A549 (cell line): Measurements from ENCODE around the gene MYLK4. TPM values are rescaled to one million over a fixed set of nuclear protein-coding genes. Genes with fewer than 3 reads are reported as not detected.
A peak's percentile ranks its signal among the peaks of the same experiment; 100 is the strongest.

Experiments used
- ATAC-seq, 2 experiments: fragments of 200-7000 bp in 1 of 2; fragments of >200 bp in 1 of 2; cut with Nextera tagmentation in 1 of 2; cut with Tn5 transposase in 1 of 2; 3 replicates each; pipeline versions ENCODE4 v1.8.0 to v1.9.1; 2018 to 2020; ENCODE audit warnings: mild to moderate bottlenecking in 1 of 2, moderate library complexity in 1 of 2
- CTCF ChIA-PET: fragments of 300-600 bp; sonication (Branson Sonifier 250); formaldehyde crosslinking; extraction: SDS; loops from one replicate; lab custom pipeline; 2021; ENCODE audit warnings: antibody characterized with exemption, inconsistent platforms; lab: Yijun Ruan, JAX
- POLR2A ChIA-PET: fragments of 350-600 bp; formaldehyde crosslinking; extraction: SDS; loops from one replicate; lab custom pipeline; 2021; ENCODE audit warnings: antibody characterized with exemption, inconsistent platforms; lab: Yijun Ruan, JAX
- DNase-seq, 2 experiments: peaks; one replicate each; pipeline versions ENCODE4 v3.0.0 to v3.0.0-alpha.2; 2011 to 2016; ENCODE audit warnings: low read depth in 1 of 2, low spot score in 1 of 2
- FAIRE-seq: peaks from 2 replicates; lab custom pipeline; 2011; peaks lifted over from hg19 to GRCh38; lab: Jason Lieb, UNC
- H3K27ac ChIP-seq, 2 experiments: fragments of >200 bp; sonication (Bioruptor Twin); formaldehyde crosslinking; 3 replicates each; pipeline ENCODE4 v1.5.1; 2016 to 2017
- H3K4me1 ChIP-seq: fragments of >200 bp; sonication (Bioruptor Twin); formaldehyde crosslinking; 3 replicates; pipeline ENCODE4 v1.6.1; 2016
- H3K4me2 ChIP-seq: fragments of >200 bp; sonication (Bioruptor Twin); formaldehyde crosslinking; 3 replicates; pipeline ENCODE4 v1.6.1; 2016
- H3K4me3 ChIP-seq: fragments of >200 bp; sonication (Bioruptor Twin); formaldehyde crosslinking; 3 replicates; pipeline ENCODE4 v1.5.1; 2016
- H3K9me3 ChIP-seq: fragments of >200 bp; sonication (Bioruptor Twin); formaldehyde crosslinking; 3 replicates; pipeline ENCODE4 v1.6.1; 2016
- CEBPB ChIP-seq, 2 experiments: fragments of >200 bp in 1 of 2; sonication (Bioruptor Twin) in 1 of 2; formaldehyde crosslinking in 1 of 2; IDR thresholded peaks; 2 replicates each; pipeline ENCODE4 v1.6.1; 2012 to 2016
- EHF ChIP-seq: fragments of 250-450 bp; sonication (Bioruptor Pico); IDR thresholded peaks from 2 replicates; pipeline ENCODE4 v1.5.0; 2020; ENCODE audit warnings: mild to moderate bottlenecking
- EHMT2 ChIP-seq: fragments of 200-600 bp; sonication (generic); IDR thresholded peaks from 2 replicates; pipeline ENCODE4 v1.6.1; 2016; ENCODE audit warnings: antibody characterized with exemption, low read depth, mild to moderate bottlenecking, moderate library complexity
- EP300 ChIP-seq, 2 experiments: fragments of >200 bp; sonication (Bioruptor Twin); formaldehyde crosslinking; IDR thresholded peaks; 2 replicates in 1 of 2; 3 replicates in 1 of 2; pipeline ENCODE4 v1.6.1; 2016 to 2017
- ESRRA ChIP-seq: fragments of 150-350 bp; IDR thresholded peaks from 2 replicates; pipeline ENCODE4 v1.6.1; 2014; ENCODE audit warnings: mild to moderate bottlenecking, low read length, borderline replicate concordance
- FOXS1 ChIP-seq: fragments of 250-450 bp; sonication (Bioruptor Pico); IDR thresholded peaks from 2 replicates; pipeline ENCODE4 v1.5.0; 2020; ENCODE audit warnings: mild to moderate bottlenecking, moderate library complexity
- HOXA7 ChIP-seq: fragments of 250-450 bp; sonication (Bioruptor Pico); IDR thresholded peaks from 2 replicates; pipeline ENCODE4 v1.5.0; 2020; ENCODE audit warnings: mild to moderate bottlenecking, moderate library complexity
- HOXB13 ChIP-seq: fragments of 250-450 bp; sonication (Bioruptor Pico); IDR thresholded peaks from 2 replicates; pipeline ENCODE4 v1.5.0; 2020; ENCODE audit warnings: low read depth, mild to moderate bottlenecking, moderate library complexity
- KDM1A ChIP-seq: fragments of 200-600 bp; sonication (generic); IDR thresholded peaks from 2 replicates; pipeline ENCODE4 v1.6.1; 2016; ENCODE audit warnings: low read depth, mild to moderate bottlenecking
- MAFK ChIP-seq: fragments of 450-650 bp; IDR thresholded peaks from 2 replicates; pipeline ENCODE4 v1.6.1; 2014; ENCODE audit not compliant: partially characterized antibody
- MYC ChIP-seq: IDR thresholded peaks from 2 replicates; pipeline ENCODE4 v1.6.1; 2012; ENCODE audit warnings: mild to moderate bottlenecking, inconsistent platforms, low read length, improper control_type of control experiment, borderline replicate concordance
- NPAS2 ChIP-seq: fragments of 250-450 bp; sonication (Bioruptor Pico); IDR thresholded peaks from 2 replicates; pipeline ENCODE4 v1.8.0; 2022; ENCODE audit warnings: mild to moderate bottlenecking, moderate library complexity, borderline replicate concordance
- NR3C1 ChIP-seq: fragments of >200 bp; sonication (Bioruptor Twin); formaldehyde crosslinking; IDR thresholded peaks from 3 replicates; pipeline ENCODE4 v1.6.1; 2017
- PHF8 ChIP-seq: fragments of 200-600 bp; sonication (generic); IDR thresholded peaks from 2 replicates; pipeline ENCODE4 v1.6.1; 2016; ENCODE audit warnings: low read depth, mild to moderate bottlenecking, antibody characterized with exemption, moderate library complexity, borderline replicate concordance
- RAD21 ChIP-seq, 2 experiments: fragments of >200 bp in 1 of 2; sonication (Bioruptor Twin) in 1 of 2; formaldehyde crosslinking in 1 of 2; IDR thresholded peaks in 1 of 2; conservative IDR thresholded peaks in 1 of 2; 2 replicates in 1 of 2; 3 replicates in 1 of 2; pipeline ENCODE4 v1.6.1; 2012 to 2018; ENCODE audit warnings: inconsistent platforms in 1 of 2
- RFX5 ChIP-seq: fragments of 450-650 bp; IDR thresholded peaks from 2 replicates; pipeline ENCODE4 v1.7.1; 2014; ENCODE audit warnings: antibody characterized with exemption, mild to moderate bottlenecking, moderate library complexity
- RNF2 ChIP-seq: fragments of 200-600 bp; sonication (generic); IDR thresholded peaks from 2 replicates; pipeline ENCODE4 v1.6.1; 2016; ENCODE audit warnings: low read depth, mild to moderate bottlenecking, antibody characterized with exemption, moderate library complexity, borderline replicate concordance
- SMC3 ChIP-seq: fragments of >200 bp; sonication (Bioruptor Twin); formaldehyde crosslinking; IDR thresholded peaks from 3 replicates; pipeline ENCODE4 v1.6.1; 2018; ENCODE audit warnings: inconsistent platforms
- ZC3H11A ChIP-seq: fragments of 450-650 bp; IDR thresholded peaks from 2 replicates; pipeline ENCODE4 v1.6.1; 2014; ENCODE audit warnings: antibody characterized with exemption, mild to moderate bottlenecking
- ZFP36 ChIP-seq: fragments of 450-650 bp; IDR thresholded peaks from 2 replicates; pipeline ENCODE4 v1.6.1; 2014; ENCODE audit warnings: borderline replicate concordance; ENCODE audit not compliant: partially characterized antibody
- WGBS: methylation state at CpG from one replicate; pipeline ENCODE4 v1.1.6; 2017; ENCODE audit errors: missing lambda C conversion rate; 5-methylcytosine and 5-hydroxymethylcytosine counted together
- polyA minus RNA-seq: library from RNA; depleted of rRNA, polyadenylated mRNA; stranded (reverse); fragments of >200 nt; gene quantifications from 2 replicates; pipeline ENCODE4 v1.2.3, GENCODE V29; 2011; rRNA and poly(A)+ RNA removed
- polyA plus RNA-seq, 4 experiments: library from polyadenylated mRNA; depleted of rRNA in 3 of 4; stranded (reverse); fragments of >200 nt; fragmentation: RNase III in 1 of 4; extraction: RNeasy Plus Mini Kit Qiagen cat#74134 plus additional on column Dnase treatment in 1 of 4; gene quantifications; 2 replicates in 3 of 4; 3 replicates in 1 of 4; pipeline ENCODE4 v1.2.3, GENCODE V29; 2011 to 2017
- TF ChIP-seq, protein P1 (sequence below): fragments of >200 bp; sonication (Bioruptor Twin); formaldehyde crosslinking; IDR thresholded peaks from 3 replicates; pipeline ENCODE4 v1.6.1; 2016
- TF ChIP-seq, protein P2 (sequence below): IDR thresholded peaks from 2 replicates; pipeline ENCODE4 v1.6.1; 2012
- TF ChIP-seq, protein P3 (sequence below): fragments of 250-450 bp; sonication (Bioruptor Pico); IDR thresholded peaks from 2 replicates; pipeline ENCODE4 v1.5.0; 2021; ENCODE audit warnings: mild to moderate bottlenecking, moderate library complexity, borderline replicate concordance
- TF ChIP-seq, protein P4 (sequence below): fragments of 250-450 bp; sonication (Bioruptor Pico); IDR thresholded peaks from 2 replicates; pipeline ENCODE4 v1.5.0; 2020; ENCODE audit warnings: low read depth, mild to moderate bottlenecking, moderate library complexity
- TF ChIP-seq, protein P5 (sequence below): IDR thresholded peaks from 2 replicates; pipeline ENCODE4 v1.6.1; 2012; ENCODE audit warnings: low read depth, borderline replicate concordance
- TF ChIP-seq, protein P6 (sequence below): IDR thresholded peaks from 2 replicates; pipeline ENCODE4 v1.6.1; 2012

The MYLK4 gene
- polyA plus RNA-seq (2011; rRNA removed), result 0.21 and 0.32 TPM in 2 replicates
- polyA plus RNA-seq (2012; cell fraction: cytosol; rRNA removed), result 0.03 TPM in 2 replicates
- 0.05 and 0.10 TPM in 2 replicates for polyA plus RNA-seq (2012; cell fraction: nucleus; rRNA removed)
- 0.14 to 0.16 TPM (median 0.14 TPM) in 3 replicates for polyA plus RNA-seq (2017; fragmentation: RNase III; extraction: RNeasy Plus Mini Kit Qiagen cat#74134 plus additional on column Dnase treatment)
- polyA minus RNA-seq, result 0.10 and 0.21 TPM in 2 replicates

DNA sequence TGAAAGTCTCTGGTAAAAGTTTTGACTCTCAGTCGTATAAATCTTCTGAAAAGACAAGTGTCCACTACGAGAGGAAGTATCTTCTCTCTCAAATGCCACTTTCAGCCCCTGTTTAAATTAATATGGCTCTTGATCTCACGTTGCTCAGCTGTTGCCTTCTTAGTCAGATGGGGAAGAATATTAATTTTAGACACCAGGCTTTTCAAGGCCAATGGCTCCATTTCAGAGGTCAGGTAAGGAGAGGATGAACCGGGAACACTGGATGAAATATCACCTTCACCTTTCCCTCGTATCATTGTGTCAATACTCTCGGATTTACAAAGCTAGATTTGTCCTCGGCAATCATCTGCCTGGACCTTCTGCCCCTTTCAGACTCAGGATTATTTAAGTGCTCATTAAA lies at the start of gene MYLK4:
Gene MYLK4 (minus strand): TSS at position 91 of the 400 bp plus-strand sequence. CDS start 1,628 bp downstream, outside the sequence.
- POLR2A ChIA-PET, result interaction anchor here (1.8 kb wide), 1 partner anchor 13 kb away, joined by 6 read pairs; no protein-coding TSS in a partner anchor
- Histone ChIP-seq H3K4me2 (peak within 1 kb of the TSS; percentile 52), H3K27ac (no peak within 1 kb of the TSS), H3K4me1 (no peaks in the 10 kb centered on the region), H3K9me3 (no peaks in the 10 kb centered on the region), H3K4me3 (no peak within 1 kb of the TSS)
- FAIRE-seq (no peak), ATAC-seq (no peak), DNase-seq (no peak)
- TF ChIP-seq SMC3 (no peak), EP300 (IDR thresholded peaks at IDR 0.05) (no peak), ZFP36 (no peak), ZC3H11A (no peak), PHF8 (no peak), EHMT2 (no peak), KDM1A (no peak), EHF (CRISPR knock-in tag) (no peak), RAD21 (conservative IDR thresholded peaks at IDR 0.05 in 1 of 2, IDR thresholded peaks at IDR 0.05 in 1 of 2) (no peak), MAFK (no peak)
- TF ChIP-seq, protein P1, sequence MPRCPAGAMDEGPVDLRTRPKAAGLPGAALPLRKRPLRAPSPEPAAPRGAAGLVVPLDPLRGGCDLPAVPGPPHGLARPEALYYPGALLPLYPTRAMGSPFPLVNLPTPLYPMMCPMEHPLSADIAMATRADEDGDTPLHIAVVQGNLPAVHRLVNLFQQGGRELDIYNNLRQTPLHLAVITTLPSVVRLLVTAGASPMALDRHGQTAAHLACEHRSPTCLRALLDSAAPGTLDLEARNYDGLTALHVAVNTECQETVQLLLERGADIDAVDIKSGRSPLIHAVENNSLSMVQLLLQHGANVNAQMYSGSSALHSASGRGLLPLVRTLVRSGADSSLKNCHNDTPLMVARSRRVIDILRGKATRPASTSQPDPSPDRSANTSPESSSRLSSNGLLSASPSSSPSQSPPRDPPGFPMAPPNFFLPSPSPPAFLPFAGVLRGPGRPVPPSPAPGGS, result no peak
- TF ChIP-seq, protein P2, sequence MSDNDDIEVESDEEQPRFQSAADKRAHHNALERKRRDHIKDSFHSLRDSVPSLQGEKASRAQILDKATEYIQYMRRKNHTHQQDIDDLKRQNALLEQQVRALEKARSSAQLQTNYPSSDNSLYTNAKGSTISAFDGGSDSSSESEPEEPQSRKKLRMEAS, result no peak
- TF ChIP-seq, protein P3, sequence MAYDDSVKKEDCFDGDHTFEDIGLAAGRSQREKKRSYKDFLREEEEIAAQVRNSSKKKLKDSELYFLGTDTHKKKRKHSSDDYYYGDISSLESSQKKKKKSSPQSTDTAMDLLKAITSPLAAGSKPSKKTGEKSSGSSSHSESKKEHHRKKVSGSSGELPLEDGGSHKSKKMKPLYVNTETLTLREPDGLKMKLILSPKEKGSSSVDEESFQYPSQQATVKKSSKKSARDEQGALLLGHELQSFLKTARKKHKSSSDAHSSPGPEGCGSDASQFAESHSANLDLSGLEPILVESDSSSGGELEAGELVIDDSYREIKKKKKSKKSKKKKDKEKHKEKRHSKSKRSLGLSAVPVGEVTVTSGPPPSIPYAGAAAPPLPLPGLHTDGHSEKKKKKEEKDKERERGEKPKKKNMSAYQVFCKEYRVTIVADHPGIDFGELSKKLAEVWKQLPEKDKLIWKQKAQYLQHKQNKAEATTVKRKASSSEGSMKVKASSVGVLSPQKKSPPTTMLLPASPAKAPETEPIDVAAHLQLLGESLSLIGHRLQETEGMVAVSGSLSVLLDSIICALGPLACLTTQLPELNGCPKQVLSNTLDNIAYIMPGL (CRISPR knock-in tag), result no peak
- TF ChIP-seq, protein P4, sequence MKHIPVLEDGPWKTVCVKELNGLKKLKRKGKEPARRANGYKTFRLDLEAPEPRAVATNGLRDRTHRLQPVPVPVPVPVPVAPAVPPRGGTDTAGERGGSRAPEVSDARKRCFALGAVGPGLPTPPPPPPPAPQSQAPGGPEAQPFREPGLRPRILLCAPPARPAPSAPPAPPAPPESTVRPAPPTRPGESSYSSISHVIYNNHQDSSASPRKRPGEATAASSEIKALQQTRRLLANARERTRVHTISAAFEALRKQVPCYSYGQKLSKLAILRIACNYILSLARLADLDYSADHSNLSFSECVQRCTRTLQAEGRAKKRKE (CRISPR knock-in tag), result no peak
- CTCF ChIA-PET, result interaction anchor here (0.7 to 4.4 kb wide), 21 partner anchors 8 to 1218 kb away, joined by 3 to 65 read pairs (median 4); partner anchors contain the start of gene WRNIP1
- WGBS, result 67% methylated on average over 7 of the region's 7 CpGs

DNA sequence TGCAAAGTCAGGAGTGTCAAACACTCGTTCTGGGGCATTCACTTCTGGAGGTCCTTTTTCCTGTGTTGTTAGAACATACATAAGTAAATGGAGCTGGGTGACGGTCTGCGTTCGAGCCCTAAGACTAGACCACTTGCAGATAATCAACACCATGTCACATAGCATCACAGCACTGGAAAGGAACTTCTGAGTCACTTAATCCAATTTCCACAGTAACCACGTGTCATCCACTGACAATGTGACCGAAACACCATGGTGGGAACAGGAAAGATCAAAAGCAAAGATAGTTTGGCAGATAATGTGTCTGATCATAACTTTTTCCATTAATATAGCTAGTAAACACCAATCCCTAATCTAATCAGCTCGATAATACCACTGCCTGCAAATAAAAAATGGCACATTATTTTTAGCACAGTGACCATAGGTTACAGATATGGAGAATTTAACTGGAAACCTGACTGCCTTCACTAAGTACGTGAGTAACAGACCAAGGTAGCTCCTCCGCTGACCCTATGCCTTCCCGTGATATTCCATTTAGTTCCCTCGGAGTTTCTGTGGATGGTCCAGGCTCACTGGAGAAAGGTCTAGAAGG lies 49.3 kb upstream of the MYLK4 start:
- TF ChIP-seq NR3C1, result no peak
- no peak for TF ChIP-seq FOXS1
- TF ChIP-seq RNF2, result no peak
- TF ChIP-seq ESRRA, result no peak
- TF ChIP-seq CEBPB (IDR thresholded peaks at IDR 0.05), result no peak
- TF ChIP-seq MAFK, result no peak
- no peak for TF ChIP-seq PHF8
- no peak for TF ChIP-seq NPAS2
- no peak for TF ChIP-seq RFX5
- TF ChIP-seq, protein P5, sequence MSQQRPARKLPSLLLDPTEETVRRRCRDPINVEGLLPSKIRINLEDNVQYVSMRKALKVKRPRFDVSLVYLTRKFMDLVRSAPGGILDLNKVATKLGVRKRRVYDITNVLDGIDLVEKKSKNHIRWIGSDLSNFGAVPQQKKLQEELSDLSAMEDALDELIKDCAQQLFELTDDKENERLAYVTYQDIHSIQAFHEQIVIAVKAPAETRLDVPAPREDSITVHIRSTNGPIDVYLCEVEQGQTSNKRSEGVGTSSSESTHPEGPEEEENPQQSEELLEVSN, result no peak
- TF ChIP-seq HOXB13, result no peak
- no peak for TF ChIP-seq HOXA7 (CRISPR knock-in tag)
- no peak for TF ChIP-seq MYC
- TF ChIP-seq, protein P6, sequence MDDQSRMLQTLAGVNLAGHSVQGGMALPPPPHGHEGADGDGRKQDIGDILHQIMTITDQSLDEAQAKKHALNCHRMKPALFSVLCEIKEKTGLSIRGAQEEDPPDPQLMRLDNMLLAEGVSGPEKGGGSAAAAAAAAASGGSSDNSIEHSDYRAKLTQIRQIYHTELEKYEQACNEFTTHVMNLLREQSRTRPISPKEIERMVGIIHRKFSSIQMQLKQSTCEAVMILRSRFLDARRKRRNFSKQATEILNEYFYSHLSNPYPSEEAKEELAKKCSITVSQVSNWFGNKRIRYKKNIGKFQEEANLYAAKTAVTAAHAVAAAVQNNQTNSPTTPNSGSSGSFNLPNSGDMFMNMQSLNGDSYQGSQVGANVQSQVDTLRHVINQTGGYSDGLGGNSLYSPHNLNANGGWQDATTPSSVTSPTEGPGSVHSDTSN, result no peak
- TF ChIP-seq EP300 (IDR thresholded peaks at IDR 0.05), result no peak
- FAIRE-seq (no peak), ATAC-seq (no peak), DNase-seq (no peak)
- H3K4me3 ChIP-seq, result no peak overlapping the region
- CTCF ChIA-PET, result interaction anchor here (1.0 to 1.3 kb wide), 2 partner anchors 9 to 262 kb away, joined by 3 to 6 read pairs; no protein-coding TSS in a partner anchor
- H3K27ac ChIP-seq, result no peak overlapping the region
- POLR2A ChIA-PET, result interaction anchor here (0.5 kb wide), 1 partner anchor 9 kb away, joined by 4 read pairs; no protein-coding TSS in a partner anchor
- no peaks in the 10 kb centered on the region for H3K9me3 ChIP-seq
- H3K4me1 ChIP-seq, result no peaks in the 10 kb centered on the region
- H3K4me2 ChIP-seq, result no peak overlapping the region
- 85% methylated on average over 11 of the region's 11 CpGs for WGBS
